ENCODE measurements around the gene TMEM179. TPM values are rescaled to one million over a fixed set of nuclear protein-coding genes. Genes with fewer than 3 reads are reported as not detected.

The TMEM179 gene
- total and polyA plus RNA-seq, 2 of the 13 experiments (the other 11 are each of a cell fraction or from before 2014, with no cell fraction given): not detected

DNA sequence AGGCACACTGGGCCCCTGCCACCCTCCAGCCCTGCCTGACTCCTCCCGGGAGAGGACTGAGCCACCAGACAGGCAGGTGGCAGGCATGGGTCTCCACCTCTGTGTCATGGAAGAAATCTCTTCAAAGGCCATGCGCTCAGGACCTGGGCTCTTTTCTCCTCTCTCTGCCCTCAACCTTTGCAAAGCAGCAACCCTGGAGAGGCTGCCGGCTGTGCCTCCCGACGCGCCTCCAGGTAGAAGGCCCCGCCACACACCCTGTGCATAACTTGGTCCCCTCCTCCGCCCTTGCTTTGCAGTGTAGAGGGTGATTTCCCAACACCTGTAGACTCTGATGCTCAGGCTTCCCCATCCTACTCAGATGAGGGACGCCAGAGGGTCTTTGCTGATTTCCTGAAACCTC is 28.2 kb upstream of the TMEM179 start:
- FAIRE-seq: no peak
- 20% methylated on average over 6 of the region's 9 CpGs for WGBS (ENCODE audit: low lambda C conversion rate)
- Histone ChIP-seq H3K4me2 (ENCODE audit: low read depth, low read length) (no peak overlapping the region), H3K4me3 (replicated peaks in 1 of 3; ENCODE audit: insufficient read depth in 1 of 3, low read depth in 2 of 3, low read length in 3 of 3) (no peak overlapping the region), H3K4me1 (ENCODE audit: insufficient read depth, low read length) (no peaks in the 10 kb centered on the region), H2AFZ (ENCODE audit: low read length) (no peak overlapping the region), H4K20me1 (ENCODE audit: insufficient read depth, low read length) (no peaks in the 10 kb centered on the region), H3K27ac (ENCODE audit: extremely low read length, insufficient read depth, low read length) (no peak overlapping the region), H3K27me3 (ENCODE audit: control insufficient read depth in 1 of 2, insufficient read depth in 2 of 2, low read length in 2 of 2) (peaks cover 3 to 52% of the 10 kb centered on the region in 2 experiments), H3K9me3 (ENCODE audit: low read length) (peaks cover 10% of the 10 kb centered on the region; the same call in 1 of the 2 replicates), H3K9ac (ENCODE audit: insufficient read depth, low read depth, low read length) (no peak overlapping the region), H3K79me2 (ENCODE audit: insufficient read depth, low read length) (no peaks in the 10 kb centered on the region), H3K36me3 (replicated peaks in 1 of 2; ENCODE audit: control insufficient read depth in 1 of 2, insufficient read depth in 2 of 2, low read length in 2 of 2) (no peaks in the 10 kb centered on the region)
- intact Hi-C loops (cut with micrococcal nuclease; ENCODE audit: unreplicated experiment) (no loop called here), in situ Hi-C loops (cut with HindIII; ENCODE audit: extremely low pct_ligation_motif_present, low pct_unique_long_range_greater_than_20kb) (no loop called here)
- TF ChIP-seq ZSCAN12 (CRISPR knock-in tag; IDR thresholded peaks at IDR 0.05) (no peak), ARID5B (CRISPR knock-in tag; IDR thresholded peaks at IDR 0.05) (no peak), ZBTB26 (CRISPR knock-in tag; IDR thresholded peaks at IDR 0.05; ENCODE audit: borderline replicate concordance) (no peak)
- no peak for DNase-seq (ENCODE audit: low spot score)
- POLR2A ChIA-PET: no interaction called here
- CTCF ChIA-PET (ENCODE audit: low intra/inter-chr PET ratio, low total read pairs): no interaction called here
- ATAC-seq: no peak
- BruUV-seq (replicated peaks): no TSS peak

All from HepG2 (cell line).